GM23248 (cell line): ENCODE measurements around the gene NFYA.

Experiments used
- EZH2 ChIP-seq: fragments of 200-600 bp; sonication (generic); IDR thresholded peaks from 2 replicates; pipeline ENCODE4 v1.6.1; 2018; ENCODE audit warnings: antibody characterized with exemption, mild to moderate bottlenecking; ENCODE audit not compliant: insufficient read depth, poor library complexity, severe bottlenecking
- EZH2phosphoT487 ChIP-seq: fragments of 200-600 bp; sonication (generic); IDR thresholded peaks from 2 replicates; pipeline ENCODE4 v1.6.1; 2018; ENCODE audit warnings: antibody characterized with exemption, moderate library complexity, mild to moderate bottlenecking, low read depth; ENCODE audit not compliant: insufficient read depth

DNA sequence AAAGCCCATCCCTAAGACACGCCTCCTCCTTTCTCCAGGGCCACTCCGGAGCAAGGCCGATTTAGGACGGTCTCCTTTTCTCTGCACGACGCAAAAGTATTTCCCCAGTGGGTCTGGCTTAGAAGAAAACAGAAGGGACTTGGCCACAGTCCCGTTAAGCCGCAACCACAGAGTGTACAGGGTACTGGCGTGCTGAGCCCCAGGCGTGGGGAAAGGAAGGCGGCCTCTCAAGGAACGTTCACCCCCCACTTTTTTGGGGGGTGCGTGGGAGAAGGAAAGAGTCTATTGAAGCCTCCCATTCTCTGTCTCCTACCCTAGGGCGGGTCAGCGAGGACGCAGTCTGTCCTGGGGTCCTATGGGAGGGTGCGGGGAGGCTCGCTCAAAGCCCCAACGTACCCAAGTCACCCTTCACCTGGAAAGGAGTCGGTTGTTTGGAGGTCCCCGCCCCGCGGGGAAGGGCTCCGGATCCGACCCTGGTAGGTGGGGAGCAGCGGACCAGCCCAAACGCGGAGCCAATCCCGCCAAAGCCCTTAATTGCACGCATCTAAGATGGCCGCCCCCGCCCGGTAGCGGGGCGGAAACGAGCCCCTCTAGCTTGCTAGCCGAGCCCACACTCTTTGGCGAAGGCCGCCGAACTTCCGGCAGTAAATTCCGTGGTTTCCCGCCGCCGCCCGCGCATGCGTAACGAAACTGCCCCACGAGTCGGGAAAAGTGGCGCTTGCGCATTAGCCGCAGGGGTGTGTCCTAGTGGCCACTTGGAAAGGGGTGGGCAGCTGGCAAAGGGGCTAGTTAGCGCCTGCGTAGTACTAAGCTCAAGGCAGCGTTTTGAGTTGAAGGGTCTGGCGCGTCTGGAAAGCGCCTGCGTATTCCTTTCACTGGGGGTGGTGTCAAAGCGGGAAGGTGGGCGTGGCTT, 595 bp upstream of the NFYA start, which contains the start of gene OARD1:
- TF ChIP-seq EZH2, result no peak
- TF ChIP-seq EZH2phosphoT487, result no peak
